ENCODE data around the gene AFF3.

Gene AFF3

GRCh38 chr2:100070078-100070477, 72.3 kb downstream of the AFF3 start:
- no peak overlapping the region for H3K4me3 ChIP-seq (ENCODE audit: low read depth, low read length)
- no peak for DNase-seq (ENCODE audit: low read depth, low spot score)
- in situ Hi-C loops (cut with HindIII; ENCODE audit: low sequenced_read_pairs), result no loop called here
- no peak for TF ChIP-seq CTCF (IDR thresholded peaks at IDR 0.05; ENCODE audit: low read depth, low read length)

DNA sequence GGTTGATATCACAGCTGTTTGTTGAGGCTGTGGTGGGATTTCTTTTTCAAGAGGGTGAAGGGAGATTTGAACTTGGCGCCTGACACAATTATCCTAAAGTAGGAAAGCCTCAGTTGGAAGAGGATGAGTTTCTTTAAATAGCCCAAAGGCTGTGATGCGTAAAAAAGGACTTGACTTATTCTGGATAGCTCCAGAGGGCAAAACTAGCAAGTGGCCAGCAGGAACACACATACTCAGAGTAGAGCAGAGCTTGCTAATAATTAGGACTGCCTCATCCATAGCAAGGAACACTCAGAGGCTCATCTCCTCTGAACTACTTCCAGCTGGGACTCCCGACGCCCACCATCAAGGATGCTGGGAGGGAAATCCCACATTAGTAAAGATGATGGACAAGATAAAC, 74.0 kb downstream of the AFF3 start:
- no peak for TF ChIP-seq CTCF (IDR thresholded peaks at IDR 0.05; ENCODE audit: low read depth, low read length)
- in situ Hi-C loops (cut with HindIII; ENCODE audit: low sequenced_read_pairs), result no loop called here
- DNase-seq (ENCODE audit: low read depth, low spot score), result no peak
- H3K4me3 ChIP-seq (ENCODE audit: low read depth, low read length), result no peak overlapping the region

DNA sequence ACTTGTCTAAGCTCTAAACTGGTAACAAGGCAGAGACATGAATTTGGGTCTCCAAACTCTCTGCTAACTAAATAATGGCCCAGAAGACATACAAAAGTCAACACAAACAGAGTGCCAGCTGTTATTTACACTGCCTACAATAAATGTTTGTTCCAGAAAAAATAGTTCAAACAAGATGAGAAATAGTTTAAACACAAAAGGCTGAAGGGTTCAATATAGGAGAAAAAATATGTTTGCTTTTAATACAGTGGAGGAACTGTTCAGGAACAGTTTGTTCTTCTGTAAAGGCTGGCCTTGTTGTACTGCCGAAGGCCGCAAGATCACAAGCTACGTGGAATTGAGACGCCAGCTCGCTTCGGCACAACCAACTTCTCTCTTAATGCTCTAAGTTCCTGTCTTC, 74.6 kb downstream of the AFF3 start:
- in situ Hi-C loops (cut with HindIII; ENCODE audit: low sequenced_read_pairs), result no loop called here
- DNase-seq (ENCODE audit: low read depth, low spot score), result no peak
- no peak overlapping the region for H3K4me3 ChIP-seq (ENCODE audit: low read depth, low read length)
- TF ChIP-seq CTCF (IDR thresholded peaks at IDR 0.05; ENCODE audit: low read depth, low read length), result no peak

GRCh38 chr2:100066856-100067255, 75.5 kb downstream of the AFF3 start:
- no peak for TF ChIP-seq CTCF (IDR thresholded peaks at IDR 0.05; ENCODE audit: low read depth, low read length)
- in situ Hi-C loops (cut with HindIII; ENCODE audit: low sequenced_read_pairs), result no loop called here
- H3K4me3 ChIP-seq (ENCODE audit: low read depth, low read length), result no peak overlapping the region
- no peak for DNase-seq (ENCODE audit: low read depth, low spot score)

GRCh38 chr2:100066246-100066645, 76.1 kb downstream of the AFF3 start:
- TF ChIP-seq CTCF (IDR thresholded peaks at IDR 0.05; ENCODE audit: low read depth, low read length), result no peak
- DNase-seq (ENCODE audit: low read depth, low spot score), result no peak
- in situ Hi-C loops (cut with HindIII; ENCODE audit: low sequenced_read_pairs), result no loop called here
- H3K4me3 ChIP-seq (ENCODE audit: low read depth, low read length), result no peak overlapping the region

DNA sequence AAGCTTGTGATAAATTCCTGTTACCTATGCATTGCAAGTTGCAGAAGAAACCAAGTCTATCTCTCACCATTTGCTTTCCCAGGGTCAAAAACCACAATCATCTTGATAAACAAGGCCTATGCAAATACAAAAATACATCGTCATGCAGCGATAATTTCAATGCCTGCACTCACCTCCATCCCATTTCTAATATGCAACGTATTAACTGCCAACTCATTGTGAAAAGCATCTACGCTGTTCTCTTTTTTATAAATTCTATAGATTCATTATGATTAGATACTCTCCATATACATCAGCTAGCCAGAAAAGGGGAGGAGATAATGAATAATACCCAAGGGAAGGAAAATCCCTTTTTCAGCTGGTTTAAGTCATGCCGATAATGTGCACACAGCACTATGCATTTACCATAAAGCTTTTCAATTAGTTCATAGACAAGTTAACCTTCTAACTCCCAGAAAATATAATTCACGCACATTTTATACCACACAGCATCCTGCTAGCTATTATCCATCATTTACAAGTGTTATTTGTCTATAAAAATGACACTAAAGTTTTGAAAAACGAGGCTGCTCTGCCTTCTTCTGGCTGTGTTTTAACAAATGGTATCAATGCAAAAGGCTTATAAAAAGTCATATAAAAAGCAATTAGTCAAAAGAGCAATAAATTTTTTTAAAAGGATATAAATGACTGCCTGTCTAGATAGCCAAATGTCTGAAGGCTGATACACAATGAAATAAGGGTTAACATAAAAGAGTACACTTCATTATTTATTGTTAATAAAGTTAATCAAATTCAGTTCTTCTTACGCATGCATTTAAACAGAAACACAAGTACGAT, 77.6 kb downstream of the AFF3 start:
- H3K4me3 ChIP-seq (ENCODE audit: low read depth, low read length), result no peak overlapping the region
- no peak for DNase-seq (ENCODE audit: low read depth, low spot score)
- in situ Hi-C loops (cut with HindIII; ENCODE audit: low sequenced_read_pairs), result no loop called here
- no peak for TF ChIP-seq CTCF (IDR thresholded peaks at IDR 0.05; ENCODE audit: low read depth, low read length)
